CMK (cell line): ENCODE measurements around the gene ANXA11.
"Not testable (repeated sequence)": the region's sequence is repeated elsewhere in the genome, so short reads cannot be mapped to it uniquely, and the experiment has no call there.

Experiments used
- DNase-seq: peaks from one replicate; pipeline ENCODE4 v3.0.0-alpha.2; 2010; ENCODE audit warnings: low read depth

The ANXA11 gene

DNA sequence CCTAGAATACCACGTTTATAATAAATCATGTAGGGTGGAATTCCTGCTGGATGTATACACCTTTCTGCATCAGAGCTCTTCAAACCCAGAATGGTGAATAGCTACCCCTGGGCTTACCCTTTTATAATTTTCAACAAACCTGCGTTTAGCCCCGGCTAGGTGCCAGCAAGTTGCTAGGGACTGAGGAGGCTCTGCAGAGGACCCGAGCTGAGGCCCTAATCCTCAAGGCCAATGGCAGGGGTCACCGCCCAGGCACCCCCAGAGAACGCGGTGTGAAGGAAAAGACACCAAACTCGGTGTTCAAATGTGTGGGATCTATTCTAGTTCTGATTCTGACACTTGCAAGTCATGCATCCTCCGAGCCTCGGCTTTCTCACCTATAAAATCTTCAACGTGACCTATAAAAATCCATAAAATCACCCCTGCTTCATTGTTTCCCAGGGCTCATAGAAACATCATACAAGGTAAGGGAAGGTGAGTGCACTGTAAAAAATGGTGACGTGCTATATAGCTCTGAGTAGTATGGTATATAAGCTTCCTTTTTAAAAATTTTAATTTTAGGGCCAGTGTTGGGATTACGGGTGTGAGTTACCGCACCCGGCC lies 2.5 kb upstream of the ANXA11 start:
- DNase-seq: no peak

DNA sequence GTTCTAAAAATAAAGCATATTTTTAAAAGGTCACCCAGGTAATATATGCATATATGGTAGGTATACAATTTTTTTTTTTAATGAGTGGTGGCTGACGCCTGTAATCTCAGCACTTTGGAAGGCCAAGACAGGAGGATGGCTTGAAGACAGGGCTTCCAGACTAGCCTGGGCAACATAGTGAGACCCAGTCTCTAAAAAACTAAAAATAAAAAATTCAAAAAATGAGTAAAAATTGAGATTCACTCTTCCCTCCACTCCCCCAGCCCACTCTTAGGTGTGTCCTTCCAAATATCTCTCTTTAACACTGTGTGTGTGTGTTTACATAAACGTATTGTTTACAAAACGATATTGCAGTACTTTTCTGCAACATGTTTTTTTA lies 929 bp upstream of the ANXA11 start:
- no peak for DNase-seq

DNA sequence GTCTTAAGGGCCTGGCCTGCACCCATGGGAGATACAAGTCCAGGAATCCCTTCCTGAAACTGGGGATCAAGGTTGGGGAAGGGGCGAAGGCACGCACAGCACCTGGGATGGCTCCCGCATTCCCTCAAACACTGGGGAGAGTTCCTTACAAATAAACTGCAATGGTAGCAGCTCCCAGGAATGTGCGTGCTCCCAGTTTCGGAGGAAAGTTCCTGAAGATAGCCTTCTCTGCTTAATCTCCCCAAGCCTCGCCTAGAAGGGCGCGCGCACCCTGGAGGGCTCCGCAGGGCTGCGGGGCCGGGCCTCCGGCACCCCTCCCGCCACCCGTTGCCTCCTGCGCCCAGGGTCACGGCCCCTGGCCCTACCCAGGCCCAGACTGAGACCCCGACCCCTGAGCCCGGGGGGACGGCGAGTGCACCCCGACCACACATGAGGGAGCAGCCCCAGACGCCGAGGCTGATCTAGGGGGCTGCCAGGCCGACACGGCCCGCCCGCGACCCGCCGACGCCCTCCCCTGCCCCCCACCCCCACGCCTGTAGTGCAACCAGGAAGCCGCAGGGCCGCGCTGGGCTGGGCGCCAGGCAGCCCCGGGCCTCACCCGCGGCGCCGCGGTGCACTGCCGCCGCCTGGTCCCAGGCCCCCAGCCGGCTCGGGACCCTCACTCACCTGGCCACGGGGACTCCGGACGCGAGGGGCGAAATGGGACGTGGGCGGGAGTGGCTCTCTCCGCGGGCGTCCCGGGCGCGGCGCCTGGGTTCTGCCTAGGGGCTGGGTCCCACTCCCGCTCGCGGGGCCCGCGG lies 460 bp downstream of the ANXA11 start:
- DNase-seq: no peak

DNA sequence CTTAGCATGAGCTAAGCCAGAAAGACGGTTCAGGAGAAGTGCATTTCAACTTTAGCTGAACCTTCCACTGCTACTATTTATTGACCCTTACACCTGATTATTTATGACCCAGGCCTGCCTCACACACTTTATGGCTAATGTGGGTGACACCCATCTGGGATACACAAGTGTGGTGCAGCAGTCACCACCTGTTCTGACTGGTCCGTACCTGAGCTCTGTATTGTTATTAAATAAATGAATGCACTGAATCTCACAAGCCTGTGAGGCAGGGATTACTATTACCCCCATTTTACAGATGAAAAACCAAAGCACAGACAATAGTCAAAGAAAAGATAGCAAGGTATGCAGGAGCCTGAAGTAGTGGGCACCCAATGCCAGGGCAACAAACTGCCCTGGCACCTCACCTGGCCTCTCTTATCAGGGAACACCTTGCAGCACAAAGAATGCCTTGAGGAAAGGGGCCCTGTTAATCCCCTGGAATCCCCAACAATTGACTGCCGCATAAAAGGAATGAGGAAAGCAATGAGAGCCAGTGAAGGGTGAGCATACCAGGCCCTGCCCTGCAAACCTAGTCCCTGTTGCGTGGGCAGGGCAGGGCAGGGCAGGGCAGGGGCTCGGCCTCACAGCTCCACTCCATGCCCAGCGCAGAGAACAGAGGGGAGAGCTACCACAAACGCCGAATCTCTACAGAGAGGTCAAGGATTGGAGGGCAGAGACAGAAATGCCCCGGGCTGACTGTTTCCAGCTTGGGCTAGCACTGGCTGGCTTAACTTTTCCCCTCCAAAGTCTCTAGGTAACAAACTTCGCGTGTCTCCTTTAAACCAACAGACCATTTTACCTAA lies 1.3 kb downstream of the ANXA11 start:
- DNase-seq: no peak

DNA sequence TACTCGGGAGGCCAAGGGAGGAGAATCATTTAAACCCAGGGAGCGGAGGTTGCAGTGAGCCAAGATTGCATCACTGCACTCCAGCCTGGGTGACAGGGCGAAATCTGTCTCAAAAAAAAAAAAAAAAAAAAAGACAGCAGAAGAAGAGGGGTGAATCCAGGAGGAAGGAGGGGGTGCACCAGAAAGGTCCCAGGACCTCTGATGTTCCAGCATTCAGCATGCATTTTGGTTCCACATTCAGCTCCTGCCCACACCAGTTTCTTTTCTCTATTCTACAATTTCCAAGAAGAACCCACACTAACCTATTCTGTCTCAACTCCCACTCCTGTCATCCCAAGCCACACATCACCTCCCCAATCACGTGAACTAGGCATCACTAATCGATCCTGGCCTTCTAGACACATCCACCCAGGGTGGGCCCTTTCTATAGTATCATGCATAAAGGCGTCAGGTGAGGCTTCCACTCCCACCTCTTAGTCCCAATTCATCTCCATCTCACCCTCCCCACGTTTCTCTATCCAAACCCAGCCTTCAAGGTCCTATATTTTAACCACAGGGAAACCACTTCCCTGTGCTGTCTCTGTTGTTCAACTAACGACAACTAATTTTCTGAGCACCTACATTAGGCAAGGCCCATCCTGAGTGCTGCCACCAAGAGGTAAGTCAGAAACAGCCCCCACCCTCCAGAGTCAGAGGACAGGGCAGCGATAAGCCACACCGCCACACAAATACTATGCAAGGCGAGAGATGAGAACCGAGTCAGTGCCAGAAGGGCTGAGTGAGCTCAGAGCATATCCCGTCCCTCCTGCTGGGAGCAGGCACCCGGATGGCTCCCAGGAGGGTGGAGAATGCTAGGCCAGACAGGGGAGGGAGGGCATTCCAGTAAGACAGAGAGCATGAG lies 2.2 kb downstream of the ANXA11 start:
- peak; percentile 45 for DNase-seq

DNA sequence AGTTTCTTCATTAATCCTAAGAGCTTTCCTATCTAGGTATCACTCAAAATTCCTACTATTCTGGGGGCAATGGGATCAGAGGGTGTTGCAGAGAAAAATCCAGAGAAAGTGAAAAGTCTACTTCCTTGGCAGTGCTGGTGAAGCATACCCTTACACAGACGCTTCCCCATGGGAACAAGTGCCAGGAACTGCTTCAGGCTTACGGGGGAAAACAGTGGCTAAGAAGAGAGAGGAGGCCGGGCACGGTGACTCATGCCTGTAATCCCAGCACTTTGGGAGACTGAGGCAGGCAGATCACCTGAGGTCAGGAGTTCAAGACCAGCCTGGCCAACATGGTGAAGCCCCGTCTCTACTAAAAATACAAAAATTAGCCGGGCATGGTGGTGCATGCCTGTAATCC lies 2.8 kb downstream of the ANXA11 start:
- DNase-seq: not testable (repeated sequence)

DNA sequence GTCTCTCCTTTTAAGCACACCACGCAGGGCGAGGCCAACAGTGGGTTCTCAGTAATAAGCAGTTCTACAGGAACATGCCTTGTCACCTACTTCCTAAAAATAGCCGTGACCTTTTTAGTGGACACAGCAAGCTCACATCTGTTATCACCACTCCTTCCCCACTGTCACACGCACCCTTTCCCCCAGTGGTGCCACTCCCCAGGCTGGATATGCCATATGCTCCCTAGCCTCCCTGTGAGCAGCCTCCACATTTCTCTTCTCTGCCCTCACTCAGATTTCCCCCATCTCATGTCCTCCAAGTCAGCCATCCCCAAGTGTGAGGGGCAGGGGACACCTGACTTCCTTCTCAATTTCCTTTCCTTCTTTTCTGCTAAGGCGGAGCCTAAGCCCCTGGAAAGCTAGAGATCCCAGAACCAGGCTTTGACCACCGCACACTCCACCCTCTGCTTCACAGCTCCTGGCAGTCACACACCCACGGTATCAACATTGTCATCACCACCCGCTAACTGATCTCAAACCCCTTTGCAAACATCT lies 3.7 kb downstream of the ANXA11 start:
- DNase-seq: no peak

DNA sequence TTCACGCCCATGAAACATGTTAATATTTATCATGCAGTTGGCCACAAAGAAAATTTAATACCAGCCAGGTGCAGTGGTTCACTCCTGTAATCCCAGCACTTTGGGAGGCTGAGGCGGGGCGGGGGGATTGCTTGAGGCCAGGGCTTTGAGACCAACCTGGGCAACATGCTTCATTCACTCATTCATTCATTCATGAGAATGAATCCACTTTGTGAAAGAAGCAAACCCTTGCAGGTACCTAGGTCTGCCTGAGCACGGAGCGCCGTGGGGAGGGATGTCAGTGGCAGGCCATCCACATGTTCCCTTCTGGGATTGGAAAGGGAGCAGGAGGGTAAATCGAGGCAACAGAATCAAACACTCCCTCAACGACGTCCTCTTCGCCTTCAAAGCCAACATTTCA lies 4.7 kb downstream of the ANXA11 start:
- no peak for DNase-seq

DNA sequence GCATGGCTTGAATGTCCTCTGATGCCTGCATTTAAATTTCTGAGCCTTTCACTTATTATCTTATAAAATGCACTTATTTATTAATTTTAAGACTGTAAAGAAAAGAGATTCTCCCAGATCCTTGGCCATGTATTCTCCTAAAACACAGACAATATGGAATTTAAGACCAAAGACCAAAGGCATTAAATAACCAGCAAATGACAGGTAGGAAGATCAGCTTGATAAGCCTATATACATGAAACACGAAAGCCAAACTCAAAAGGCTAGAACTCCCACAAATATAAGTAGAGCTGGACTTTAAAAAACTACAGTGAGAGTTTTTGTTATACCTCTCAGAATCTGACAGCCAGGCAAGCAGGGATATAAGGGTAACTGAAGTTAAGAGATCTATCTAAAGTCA lies 5.1 kb downstream of the ANXA11 start:
- no peak for DNase-seq

DNA sequence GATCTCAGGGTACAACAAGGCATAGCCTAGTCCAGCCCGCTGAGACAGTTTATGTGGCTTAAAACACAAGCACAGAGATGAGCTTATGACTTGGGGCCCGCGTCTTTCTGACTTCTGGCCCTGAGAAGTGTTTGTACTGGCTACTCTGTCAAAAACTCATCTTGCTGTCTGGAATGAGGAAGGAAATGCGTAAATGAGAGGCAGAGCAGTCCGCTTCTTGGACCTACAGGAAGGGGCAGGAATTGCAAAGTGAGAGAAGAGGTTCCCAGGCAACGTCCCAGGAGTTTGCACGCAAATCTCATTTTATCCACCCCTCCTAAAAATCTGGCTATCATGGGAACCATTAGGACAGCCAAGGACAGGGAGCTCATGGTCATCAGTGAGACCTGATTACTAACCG lies 5.5 kb downstream of the ANXA11 start:
- DNase-seq: no peak

DNA sequence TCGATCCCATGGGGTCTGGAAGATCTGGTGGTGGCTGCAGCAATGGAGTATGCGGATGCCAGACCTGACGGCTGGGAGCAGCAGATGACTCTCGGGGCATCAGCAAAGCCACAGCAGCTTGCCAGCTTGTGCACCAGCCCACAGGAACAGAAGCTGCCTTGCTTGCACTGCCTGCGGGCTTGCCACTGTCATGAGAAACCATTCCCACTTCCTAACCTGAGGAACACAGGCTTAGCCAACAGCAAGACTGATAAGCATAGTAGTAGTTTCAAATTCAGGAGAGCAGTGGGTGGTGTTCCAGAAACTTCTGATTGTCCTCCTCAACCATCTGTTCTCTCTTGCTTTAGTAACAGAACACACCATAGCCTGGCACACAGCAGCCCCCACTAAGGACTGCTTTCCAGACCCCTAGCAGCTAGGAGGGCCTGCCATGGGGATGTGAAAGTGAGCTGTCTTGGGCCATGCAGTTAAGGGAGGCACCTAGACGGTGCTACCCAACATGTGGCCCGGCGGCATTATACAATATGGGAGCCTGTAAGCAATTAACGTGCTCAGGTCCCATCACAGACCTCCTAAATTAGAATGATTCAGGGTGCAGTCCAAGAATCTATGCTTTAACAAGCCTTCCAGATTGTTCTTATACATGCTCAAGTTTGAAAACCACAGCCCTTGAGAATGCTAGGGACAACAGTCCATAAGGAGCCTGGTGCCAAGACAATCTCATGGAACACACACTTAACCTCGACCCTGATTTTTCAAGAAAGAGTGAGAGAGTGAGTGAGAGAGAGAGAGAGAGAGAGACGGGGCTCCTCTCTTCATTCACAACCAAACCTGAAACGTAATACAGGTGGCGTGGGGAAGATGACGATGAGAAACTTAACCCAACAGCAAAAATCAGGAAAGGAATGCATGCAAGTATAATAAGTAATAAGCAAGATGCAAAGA lies 7.1 kb downstream of the ANXA11 start:
- no peak for DNase-seq

DNA sequence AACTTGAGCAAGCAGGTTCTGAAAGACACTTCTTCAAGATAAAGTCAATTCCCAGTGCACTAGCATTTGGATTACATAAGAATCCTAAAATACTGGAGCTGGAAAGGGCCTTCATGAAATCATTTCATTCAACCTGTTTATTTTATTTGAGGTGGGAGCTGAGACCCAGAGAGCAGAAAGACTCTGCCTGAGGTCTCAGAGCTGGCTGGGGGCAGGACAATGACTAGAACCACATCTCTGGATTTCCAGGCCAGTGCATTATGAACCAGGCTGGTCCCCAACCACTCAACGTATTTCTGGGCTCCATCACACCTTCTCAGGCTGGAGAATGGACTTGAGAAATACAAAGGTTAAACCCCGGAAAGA lies 8.4 kb downstream of the ANXA11 start:
- no peak for DNase-seq

DNA sequence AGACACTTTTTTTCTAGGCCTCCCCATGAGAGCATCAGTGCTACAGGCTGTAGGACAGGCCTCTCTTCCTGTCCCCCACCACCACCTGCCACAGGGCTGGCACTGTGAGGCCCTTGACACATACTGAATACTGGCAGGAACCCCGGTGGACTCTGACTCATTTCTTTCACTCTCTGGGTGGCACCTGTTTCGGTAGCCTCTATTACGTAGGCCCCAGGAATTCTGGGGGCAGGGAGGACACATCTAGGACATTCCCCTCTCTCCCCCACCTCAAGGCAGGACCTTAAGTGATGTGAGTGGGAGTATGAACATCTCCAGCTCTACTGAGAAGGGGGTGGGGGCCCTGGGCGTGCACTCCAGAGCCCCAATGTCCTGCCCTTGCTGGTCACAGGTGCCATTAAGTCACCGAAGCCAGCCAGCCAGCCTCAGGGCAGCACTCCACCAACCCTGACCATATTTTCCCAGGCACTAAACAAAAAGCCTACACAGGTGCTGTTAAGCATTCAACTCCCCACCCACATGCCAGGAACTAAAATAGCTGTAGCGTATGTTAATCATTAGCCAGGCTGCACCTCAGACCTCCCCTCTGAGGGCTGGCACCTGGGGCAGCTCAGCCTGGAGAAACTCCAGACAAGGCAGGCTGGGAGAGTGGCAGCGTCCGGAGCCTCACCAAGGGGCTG lies 8.9 kb downstream of the ANXA11 start:
- no peak for DNase-seq

DNA sequence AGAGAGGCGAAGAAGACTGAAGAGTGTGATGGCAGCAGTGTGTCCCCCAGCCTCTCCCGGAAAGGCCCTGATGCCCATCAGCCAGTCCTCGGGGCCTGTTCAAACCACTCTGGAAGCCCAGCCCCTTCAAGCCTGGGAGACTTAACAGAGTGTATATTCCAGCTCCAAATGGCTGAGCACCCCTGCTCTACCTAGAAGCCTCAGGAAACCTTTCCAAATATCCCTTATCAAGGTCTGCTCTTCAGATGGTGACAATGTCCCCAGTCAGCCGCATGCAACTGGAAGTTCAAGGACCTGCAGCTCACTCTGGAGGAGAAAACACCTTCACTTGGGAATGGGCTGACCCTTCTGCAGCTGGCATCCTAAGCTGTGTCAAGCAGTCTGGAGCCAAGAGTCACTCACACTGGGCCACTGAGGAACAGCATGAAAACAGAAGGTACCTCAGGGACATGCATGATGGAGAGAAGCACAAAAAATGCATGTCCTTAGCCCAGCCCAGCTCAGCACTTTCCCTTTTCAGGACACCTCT lies 10.2 kb downstream of the ANXA11 start:
- DNase-seq: no peak

DNA sequence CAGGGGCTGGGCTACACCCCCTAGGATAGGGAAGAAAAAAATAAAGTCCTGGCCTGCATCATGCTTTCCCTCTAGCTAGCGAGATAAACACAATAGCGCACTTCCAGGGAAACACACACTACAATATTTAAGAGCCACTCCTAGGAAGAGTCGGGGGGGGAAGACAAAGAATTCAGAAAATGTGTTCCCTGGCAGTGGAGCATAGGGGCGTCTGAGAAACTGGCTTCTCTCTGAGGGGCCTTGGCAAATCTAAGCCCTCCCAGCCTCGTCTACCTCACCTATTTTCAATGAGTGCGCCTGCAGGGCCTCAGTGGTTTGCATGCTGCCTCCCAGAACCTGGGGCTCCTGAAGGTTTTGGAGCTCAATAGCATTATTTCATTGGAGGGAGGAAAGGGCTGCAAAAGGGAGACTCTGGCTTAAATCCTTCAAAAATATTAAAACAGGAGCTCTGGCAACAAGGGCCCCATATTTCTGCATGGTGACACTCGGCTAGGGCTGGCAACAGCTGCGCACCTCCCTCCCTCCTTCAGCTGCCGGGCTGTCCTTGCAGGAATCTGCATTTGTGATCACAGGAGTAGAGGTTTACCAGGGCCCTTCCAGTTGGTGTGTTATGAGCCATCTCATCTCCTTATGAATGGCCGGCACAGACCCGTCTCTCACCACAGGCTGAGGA lies 10.8 kb downstream of the ANXA11 start:
- DNase-seq: no peak

DNA sequence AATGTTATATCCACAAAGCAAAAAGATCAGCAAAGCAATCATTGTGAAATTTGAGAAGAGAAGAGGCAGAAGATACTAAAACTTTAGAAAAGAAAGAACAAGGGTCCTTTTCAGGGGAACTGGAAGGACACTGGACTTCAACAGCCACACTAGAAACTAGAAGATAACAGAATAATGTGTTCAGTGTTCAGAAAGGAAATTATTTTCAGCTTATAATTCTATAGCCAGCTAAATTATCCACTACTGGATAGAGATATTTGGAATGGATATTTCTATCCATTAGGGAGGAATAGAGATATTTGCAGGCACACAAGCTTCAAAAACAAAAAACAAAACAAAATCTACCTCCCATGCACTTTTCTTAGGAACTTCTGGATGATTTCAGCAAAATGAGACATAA lies 12.8 kb downstream of the ANXA11 start:
- no peak for DNase-seq

DNA sequence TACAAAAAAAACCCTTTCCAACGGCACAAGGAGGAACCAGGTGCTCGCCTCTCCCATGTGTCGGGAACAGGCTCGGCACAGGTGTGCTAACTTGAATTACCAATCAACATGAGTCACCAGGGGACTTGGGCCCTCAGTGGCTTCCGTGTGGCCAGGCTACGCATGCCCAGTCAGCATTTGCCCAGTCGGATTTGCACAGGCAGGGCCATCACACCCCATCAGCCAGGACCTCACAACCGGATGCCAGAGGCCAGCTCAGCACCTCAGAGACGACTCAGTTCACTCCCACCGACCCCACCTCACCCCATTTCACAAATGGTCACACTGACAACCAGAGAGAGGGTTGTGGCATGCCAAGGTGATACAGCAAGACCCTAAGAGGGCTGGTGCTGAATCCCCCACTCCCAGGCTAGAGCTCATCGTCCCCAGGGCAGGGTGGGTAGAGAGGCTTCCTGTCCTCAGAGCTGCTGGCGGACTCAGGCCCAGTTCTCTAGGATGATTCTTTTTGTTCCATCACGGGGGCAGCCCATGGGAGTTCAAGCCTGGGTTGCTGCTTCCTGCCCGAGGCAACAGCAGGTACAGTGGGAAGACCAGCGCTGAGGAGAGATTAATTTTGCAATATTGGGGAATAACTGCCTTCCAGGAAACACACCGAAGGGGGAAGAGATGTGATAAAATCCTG lies 13.6 kb downstream of the ANXA11 start:
- DNase-seq: no peak

DNA sequence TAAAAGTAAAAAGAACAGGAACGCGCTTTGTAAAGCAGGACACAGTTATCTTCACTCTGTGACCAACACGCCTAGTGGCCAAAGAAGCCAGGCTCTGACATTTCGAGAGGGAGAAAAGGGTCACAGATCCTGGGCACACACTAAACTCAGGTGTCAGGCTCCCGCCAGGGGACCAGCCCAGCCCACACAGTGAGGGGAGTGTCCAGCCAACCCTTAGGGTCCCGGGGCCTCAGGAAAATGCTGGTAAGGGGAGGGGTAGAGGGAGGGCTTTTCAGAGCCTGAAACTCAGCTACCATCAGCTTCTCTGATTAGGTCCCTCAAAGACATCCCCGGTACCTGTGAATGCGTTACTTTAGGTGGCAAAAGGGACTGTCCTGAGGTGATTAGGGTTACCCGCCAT lies 16.6 kb downstream of the ANXA11 start:
- DNase-seq: no peak
